Pancreas (tissue), 10 donors: ENCODE results near the gene ITPR2. TPM values are rescaled to one million over a fixed set of nuclear protein-coding genes. Genes with fewer than 3 reads are reported as not detected.

Experiments
- ATAC-seq, 4 donors: fragments of 200-7000 bp; cut with Tn5 transposase; one replicate each; pipeline versions ENCODE4 v1.8.0 to v1.9.1; 2020; ENCODE audit warnings: mild to moderate bottlenecking in 4 of 4, moderate library complexity in 4 of 4
- DNase-seq, 6 donors: peaks; one replicate each; pipeline ENCODE4 v3.0.0-alpha.2; 2020
- FAIRE-seq: peaks from 2 replicates; lab custom pipeline; 2012; peaks lifted over from hg19 to GRCh38; lab: Jason Lieb, UNC
- H3K27ac ChIP-seq, 4 donors: fragments of 200-600 bp; sonication (generic); 1 replicate in 3 of 4; 2 replicates in 1 of 4; pipeline versions ENCODE4 v1.5.0 to v1.8.0; 2020
- H3K27me3 ChIP-seq, 4 donors: fragments of 200-600 bp; one replicate each; pipeline ENCODE4 v1.8.0; 2021
- H3K36me3 ChIP-seq, 3 donors: fragments of 200-600 bp; sonication (generic) in 1 of 3; one replicate each; pipeline versions ENCODE4 v1.5.0 to v1.8.0; 2020 to 2021
- H3K4me1 ChIP-seq, 3 donors: fragments of 200-600 bp; one replicate each; pipeline ENCODE4 v1.8.0; 2021
- H3K4me3 ChIP-seq, 4 donors: fragments of 200-600 bp; sonication (generic) in 2 of 4; one replicate each; pipeline versions ENCODE4 v1.5.0 to v1.8.0; 2020 to 2021
- H3K9me3 ChIP-seq, 4 donors: fragments of 200-600 bp; one replicate each; pipeline ENCODE4 v1.8.0; 2021
- WGBS, 2 donors: extraction: QIAGEN DNeasy Blood & Tissue Kit; methylation state at CpG; one replicate each; pipeline ENCODE4 v1.1.7; 2013; 5-methylcytosine and 5-hydroxymethylcytosine counted together
- intact Hi-C, 3 donors: fragments of 100-400 bp; cut with DNase I; formaldehyde crosslinking; loops; one replicate each; pipeline versions ENCODE4 v1.11.1 to v1.14.2; 2022
- polyA plus RNA-seq, 2 donors: library from polyadenylated mRNA; stranded (reverse); fragments of 200-250 nt; gene quantifications; one replicate each; pipeline ENCODE4 v1.2.3, GENCODE V29; 2013
- total RNA-seq, 6 donors: library from RNA; stranded (reverse); fragmentation: NEBNext Ultra II Directional in 4 of 6; extraction: Animal tissue kit (Norgen Biotek cat#: 25700) in 4 of 6; gene quantifications; one replicate each; pipeline versions ENCODE4 v1.2.1 to v1.2.4, GENCODE V29; 2021 to 2023
- TF ChIP-seq, protein P1 (sequence below), 4 donors: fragments of 200-600 bp; sonication (generic) in 3 of 4; IDR thresholded peaks; one replicate each; pipeline versions ENCODE4 v1.5.0 to v1.8.0; 2021; ENCODE audit warnings: antibody characterized with exemption in 4 of 4
- donor health status: healthy with polysubstance abuse.
- donor health status: DM: no; HTN: no; CAD: no; lungs with moderate emphysema.
- donor health status: DM: no; HTN: no; CAD: no.
- donor health status: control.
- donor health status: control.
- donor health status: Bipolar disorder and iron deficiency.
- donor health status: DM: yes; HTN: yes; CAD: no.
- donor health status: DM: no; HTN: no; CAD: no.
- donor health status: DM: no; HTN: no; CAD: no.
- donor health status: DM: yes; HTN: yes; CAD: no.

Gene ITPR2
- total and polyA plus RNA-seq, 8 donors = 3.3 to 51.8 (median 25.5) TPM

DNA sequence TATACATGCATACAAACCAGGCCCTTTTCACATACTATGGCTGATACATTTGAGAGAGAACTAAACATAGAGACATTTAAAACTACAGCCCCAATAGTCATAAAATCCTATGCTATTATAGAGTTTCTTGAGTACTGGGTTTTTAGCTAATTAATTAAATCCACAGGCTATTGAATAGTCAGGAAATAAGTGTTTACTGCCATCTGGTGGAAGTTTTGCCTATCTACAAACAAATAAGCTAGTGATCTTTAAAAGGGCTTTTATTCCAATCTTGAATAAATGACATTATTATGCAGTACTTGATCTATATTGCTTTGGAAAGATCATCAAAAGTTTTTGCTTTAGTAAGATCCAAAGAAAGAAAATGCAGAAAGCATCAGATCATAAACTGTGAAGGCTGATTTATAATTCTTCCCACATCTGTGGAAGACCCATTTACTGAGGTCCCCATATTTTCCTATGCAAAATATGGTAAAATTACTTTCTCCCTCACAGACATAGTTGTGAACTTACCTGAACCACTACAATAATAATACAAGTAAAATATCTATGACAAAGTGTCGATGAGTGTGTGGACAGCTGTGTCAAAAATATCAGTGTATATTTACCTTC is 131.3 kb downstream of the ITPR2 start:
- DNase-seq (no peak), ATAC-seq (peak in 1 of 4 donors; percentile 43), FAIRE-seq (peak; percentile 54)
- H3K27ac ChIP-seq = no peak overlapping the region
- TF ChIP-seq, protein P1, sequence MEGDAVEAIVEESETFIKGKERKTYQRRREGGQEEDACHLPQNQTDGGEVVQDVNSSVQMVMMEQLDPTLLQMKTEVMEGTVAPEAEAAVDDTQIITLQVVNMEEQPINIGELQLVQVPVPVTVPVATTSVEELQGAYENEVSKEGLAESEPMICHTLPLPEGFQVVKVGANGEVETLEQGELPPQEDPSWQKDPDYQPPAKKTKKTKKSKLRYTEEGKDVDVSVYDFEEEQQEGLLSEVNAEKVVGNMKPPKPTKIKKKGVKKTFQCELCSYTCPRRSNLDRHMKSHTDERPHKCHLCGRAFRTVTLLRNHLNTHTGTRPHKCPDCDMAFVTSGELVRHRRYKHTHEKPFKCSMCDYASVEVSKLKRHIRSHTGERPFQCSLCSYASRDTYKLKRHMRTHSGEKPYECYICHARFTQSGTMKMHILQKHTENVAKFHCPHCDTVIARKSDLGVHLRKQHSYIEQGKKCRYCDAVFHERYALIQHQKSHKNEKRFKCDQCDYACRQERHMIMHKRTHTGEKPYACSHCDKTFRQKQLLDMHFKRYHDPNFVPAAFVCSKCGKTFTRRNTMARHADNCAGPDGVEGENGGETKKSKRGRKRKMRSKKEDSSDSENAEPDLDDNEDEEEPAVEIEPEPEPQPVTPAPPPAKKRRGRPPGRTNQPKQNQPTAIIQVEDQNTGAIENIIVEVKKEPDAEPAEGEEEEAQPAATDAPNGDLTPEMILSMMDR (IDR thresholded peaks at IDR 0.05) = peak; percentile 29 to 46 (median 40)
- no peaks in the 10 kb centered on the region for H3K9me3 ChIP-seq
- H3K27me3 ChIP-seq = no peaks in the 10 kb centered on the region
- peaks cover 12 to 24% (median 19%) of the 10 kb centered on the region in 3 donors for H3K4me1 ChIP-seq
- no peak overlapping the region for H3K4me3 ChIP-seq
- WGBS, 2 donors = 37 to 62% methylated on average over 1 of the region's 1 CpG
- H3K36me3 ChIP-seq = no peaks in the 10 kb centered on the region
- intact Hi-C loops = no loop called here

GRCh38 chr12:26700430-26700829 is 132.6 kb downstream of the ITPR2 start:
- intact Hi-C loops = no loop called here
- H3K27me3 ChIP-seq = no peaks in the 10 kb centered on the region
- ATAC-seq (no peak), DNase-seq (no peak), FAIRE-seq (no peak)
- WGBS, 2 donors = 89 to 92% methylated on average over 4 of the region's 4 CpGs
- TF ChIP-seq, protein P1 (IDR thresholded peaks at IDR 0.05) = no peak
- no peaks in the 10 kb centered on the region for H3K9me3 ChIP-seq
- no peak overlapping the region for H3K27ac ChIP-seq
- H3K4me3 ChIP-seq = no peak overlapping the region
- no peaks in the 10 kb centered on the region for H3K36me3 ChIP-seq
- peaks cover 12 to 19% (median 19%) of the 10 kb centered on the region in 3 donors for H3K4me1 ChIP-seq

- FAIRE-seq (no peak), DNase-seq (no peak), ATAC-seq (no peak)
- Histone ChIP-seq H3K27me3 (no peaks in the 10 kb centered on the region), H3K36me3 (no peaks in the 10 kb centered on the region), H3K4me3 (no peak overlapping the region), H3K27ac (no peak overlapping the region), H3K9me3 (no peaks in the 10 kb centered on the region), H3K4me1 (peaks cover under 1 to 8% (median 7%) of the 10 kb centered on the region in 3 donors)
- intact Hi-C loops = no loop called here
- TF ChIP-seq, protein P1 (IDR thresholded peaks at IDR 0.05) = no peak
- 97 to 99% methylated on average over 2 of the region's 2 CpGs for WGBS, 2 donors
Observed at GRCh38 chr12:26699237-26699636, 133.8 kb downstream of the ITPR2 start.

DNA sequence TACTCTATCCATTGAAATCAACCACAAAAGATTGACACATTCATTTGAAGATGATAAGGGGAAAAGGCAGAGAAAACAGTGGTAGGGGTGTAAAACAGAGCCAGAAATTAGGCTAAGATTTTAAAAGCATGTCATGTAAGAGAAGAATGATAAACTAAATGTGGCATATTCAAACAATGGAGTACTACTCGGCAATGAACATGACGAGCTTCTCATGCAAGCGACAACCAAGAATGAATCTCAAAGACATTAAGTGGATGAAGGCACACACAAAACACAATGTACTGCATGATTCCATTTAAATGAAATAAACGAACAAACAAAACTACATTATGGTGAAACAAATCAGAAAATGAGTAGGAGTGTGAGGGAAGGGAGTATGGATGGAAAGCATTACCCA is 134.8 kb downstream of the ITPR2 start:
- Histone ChIP-seq H3K9me3 (no peaks in the 10 kb centered on the region), H3K4me1 (no peaks in the 10 kb centered on the region), H3K27ac (no peak overlapping the region), H3K4me3 (no peak overlapping the region), H3K36me3 (no peaks in the 10 kb centered on the region), H3K27me3 (no peaks in the 10 kb centered on the region)
- FAIRE-seq (no peak), DNase-seq (no peak), ATAC-seq (no peak)
- 94 to 97% methylated on average over 4 of the region's 4 CpGs for WGBS, 2 donors
- intact Hi-C loops = no loop called here
- TF ChIP-seq, protein P1 (IDR thresholded peaks at IDR 0.05) = no peak

DNA sequence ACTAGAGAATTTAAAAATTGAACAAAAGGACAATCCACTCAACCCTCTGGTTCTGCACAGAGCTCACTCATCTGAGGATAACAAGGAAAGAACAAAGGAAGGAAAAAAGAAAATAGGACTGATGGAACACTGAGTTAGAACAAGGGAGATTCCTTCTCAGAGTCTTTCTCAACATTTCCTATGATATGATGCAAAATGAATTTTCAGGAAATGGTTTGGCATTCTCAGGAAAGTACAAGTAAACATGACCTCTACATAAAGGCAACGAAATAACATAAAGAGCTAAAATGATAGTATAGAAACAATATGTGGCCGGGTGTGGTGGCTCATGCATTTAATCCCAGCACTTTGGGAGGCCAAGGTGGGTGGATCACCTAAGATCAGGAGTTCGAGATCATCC is 135.8 kb downstream of the ITPR2 start:
- FAIRE-seq = no peak
- DNase-seq = no peak
- Histone ChIP-seq H3K27ac (no peak overlapping the region), H3K36me3 (no peaks in the 10 kb centered on the region), H3K4me1 (no peaks in the 10 kb centered on the region), H3K27me3 (no peaks in the 10 kb centered on the region), H3K9me3 (no peaks in the 10 kb centered on the region), H3K4me3 (no peak overlapping the region)
- 91 to 93% methylated on average over 3 of the region's 3 CpGs for WGBS, 2 donors
- no peak for ATAC-seq
- TF ChIP-seq, protein P1 (IDR thresholded peaks at IDR 0.05) = no peak
- intact Hi-C loops = no loop called here
